SH-SY5Y (cell line): Measurements from ENCODE around the gene E2F1.

Experiments used
- GATA2 ChIP-seq: IDR thresholded peaks from 2 replicates; pipeline ENCODE4 v1.6.1; 2011; ENCODE audit warnings: mild to moderate bottlenecking, low read depth, low read length
- GATA3 ChIP-seq: IDR thresholded peaks from 2 replicates; pipeline ENCODE4 v1.6.1; 2011; ENCODE audit warnings: low read depth, mild to moderate bottlenecking, low read length, moderate library complexity

E2F1 gene

GRCh38 chr20:33719989-33720709 is 34.0 kb upstream of the E2F1 start, which contains the start of gene PXMP4:
PXMP4 (minus strand) TSS chr20:33720310; CDS start chr20:33720207, 103 bp downstream.
- no peak for TF ChIP-seq GATA2
- no peak for TF ChIP-seq GATA3

GRCh38 chr20:33719277-33719988 is 33.2 kb upstream of the E2F1 start:
- TF ChIP-seq GATA2 (no peak), GATA3 (no peak)

- TF ChIP-seq GATA3 (no peak), GATA2 (no peak)
These were observed 30.3 kb upstream of the E2F1 start for GRCh38 chr20:33716498-33716897.

GRCh38 chr20:33713865-33714367 is 27.7 kb upstream of the E2F1 start:
- no peak for TF ChIP-seq GATA3
- TF ChIP-seq GATA2, result no peak

GRCh38 chr20:33711446-33711738 is 25.2 kb upstream of the E2F1 start:
- TF ChIP-seq GATA2 (no peak), GATA3 (no peak)

- TF ChIP-seq GATA2 (no peak), GATA3 (no peak)
These were observed 24.7 kb upstream of the E2F1 start for GRCh38 chr20:33710681-33711445.

GRCh38 chr20:33709905-33710541 is 23.8 kb upstream of the E2F1 start:
- no peak for TF ChIP-seq GATA3
- TF ChIP-seq GATA2, result no peak

- TF ChIP-seq GATA2, result no peak
- no peak for TF ChIP-seq GATA3
These were observed 23.2 kb upstream of the E2F1 start for GRCh38 chr20:33709398-33709797.

- TF ChIP-seq GATA3, result no peak
- no peak for TF ChIP-seq GATA2
These were observed 21.5 kb upstream of the E2F1 start for GRCh38 chr20:33707668-33708067.

GRCh38 chr20:33704197-33704924 is 18.2 kb upstream of the E2F1 start:
- TF ChIP-seq GATA2 (no peak), GATA3 (no peak)

- TF ChIP-seq GATA2 (no peak), GATA3 (no peak)
These were observed 17.4 kb upstream of the E2F1 start for GRCh38 chr20:33703498-33704137.

- TF ChIP-seq GATA2, result no peak
- TF ChIP-seq GATA3, result no peak
These were observed 16.7 kb upstream of the E2F1 start for GRCh38 chr20:33702861-33703260.

- TF ChIP-seq GATA3, result no peak
- no peak for TF ChIP-seq GATA2
These were observed 15.7 kb upstream of the E2F1 start for GRCh38 chr20:33701629-33702450.
